Activated CD4-positive, alpha-beta T cell treated with anti-CD3 and anti-CD28 coated beads, Interleukin-2, amount 10 ng/mL, durations not matched to agents 24 days and 14 days (primary cell): ENCODE measurements around the gene PNPLA8. TPM values are rescaled to one million over a fixed set of nuclear protein-coding genes. Genes with fewer than 3 reads are reported as not detected.
A peak's percentile ranks its signal among the peaks of the same experiment; 100 is the strongest.
"Not testable (repeated sequence)": the region's sequence is repeated elsewhere in the genome, so short reads cannot be mapped to it uniquely, and the experiment has no call there.

Experiments used
- DNase-seq: peaks from one replicate; pipeline ENCODE4 v3.0.0; 2022
- H3K27ac Mint-ChIP-seq: one replicate; pipeline ENCODE4 v1.8.0; 2022; ENCODE audit warnings: mild to moderate bottlenecking, mixed read lengths
- H3K27me3 Mint-ChIP-seq: one replicate; pipeline ENCODE4 v1.8.0; 2022; ENCODE audit warnings: mixed read lengths
- H3K36me3 Mint-ChIP-seq: one replicate; pipeline ENCODE4 v1.8.0; 2022; ENCODE audit warnings: low read depth, mild to moderate bottlenecking, mixed read lengths
- H3K4me1 Mint-ChIP-seq: one replicate; pipeline ENCODE4 v1.8.0; 2021; ENCODE audit warnings: mixed read lengths
- H3K4me3 Mint-ChIP-seq: one replicate; pipeline ENCODE4 v1.8.0; 2022; ENCODE audit warnings: mild to moderate bottlenecking, moderate library complexity, mixed read lengths
- H3K9me3 Mint-ChIP-seq: one replicate; pipeline ENCODE4 v1.8.0; 2021; ENCODE audit warnings: mixed read lengths
- intact Hi-C: fragments of 100-400 bp; cut with micrococcal nuclease; formaldehyde crosslinking; loops from one replicate; pipeline ENCODE4 v1.15.1; 2023
- total RNA-seq: library from RNA; stranded (reverse); gene quantifications from 2 replicates; pipeline ENCODE4 v1.2.3, GENCODE V29; 2022

Gene PNPLA8
- total RNA-seq, 1 donor from 2014 or later: 16.6 TPM

DNA sequence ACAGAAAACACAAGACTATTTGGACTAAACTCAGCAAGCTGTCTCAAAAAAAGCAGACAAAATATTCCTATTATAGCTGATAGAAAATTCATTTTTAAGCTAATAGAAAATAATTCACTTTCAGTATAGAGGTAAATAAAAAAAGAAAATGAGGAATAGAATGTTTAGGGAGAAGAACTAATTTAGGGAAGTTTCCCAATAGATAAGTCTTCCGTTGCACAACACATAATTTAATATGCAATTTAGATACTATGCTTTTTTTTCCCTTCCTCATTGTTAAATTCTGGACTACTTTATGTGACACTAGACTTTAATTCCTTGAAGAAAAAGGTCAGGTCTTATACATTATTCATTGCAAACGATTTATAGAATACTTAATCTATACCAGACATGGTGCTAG is 10.3 kb downstream of the PNPLA8 start:
- no peak for DNase-seq
- Mint-ChIP-seq H3K27me3 (no peaks in the 10 kb centered on the region), H3K9me3 (no peaks in the 10 kb centered on the region), H3K4me1 (peaks cover 7% of the 10 kb centered on the region), H3K4me3 (no peak overlapping the region), H3K36me3 (peaks cover 45% of the 10 kb centered on the region), H3K27ac (no peak overlapping the region)
- intact Hi-C loops: no loop called here

DNA sequence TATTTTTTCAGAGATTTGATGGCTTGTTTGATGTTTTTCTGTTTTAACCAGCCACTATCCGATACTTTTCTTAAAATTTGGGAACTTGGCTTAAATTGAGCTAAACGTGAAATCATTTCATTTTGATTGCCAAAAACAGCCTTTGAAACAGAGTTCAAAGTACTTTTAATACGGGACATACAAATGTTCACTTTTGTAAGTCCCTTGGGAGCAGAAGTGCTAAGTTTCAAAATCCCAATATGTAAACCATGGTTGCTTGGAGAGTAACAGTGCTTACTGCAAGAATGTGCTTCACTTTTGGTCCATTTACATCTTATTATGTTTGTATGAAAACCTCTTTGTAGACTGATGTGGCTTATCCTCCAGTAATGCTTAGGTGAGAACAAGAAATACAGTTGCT is 10.9 kb downstream of the PNPLA8 start:
- no peak overlapping the region for H3K27ac Mint-ChIP-seq
- no peak for DNase-seq
- H3K27me3 Mint-ChIP-seq: no peaks in the 10 kb centered on the region
- H3K4me1 Mint-ChIP-seq: peaks cover 4% of the 10 kb centered on the region
- H3K9me3 Mint-ChIP-seq: no peaks in the 10 kb centered on the region
- peaks cover 44% of the 10 kb centered on the region for H3K36me3 Mint-ChIP-seq
- intact Hi-C loops: no loop called here
- no peak overlapping the region for H3K4me3 Mint-ChIP-seq

- Mint-ChIP-seq H3K36me3 (peaks cover 20% of the 10 kb centered on the region), H3K4me1 (no peaks in the 10 kb centered on the region), H3K27me3 (no peaks in the 10 kb centered on the region), H3K27ac (no peak overlapping the region), H3K9me3 (no peaks in the 10 kb centered on the region), H3K4me3 (no peak overlapping the region)
- no peak for DNase-seq
- intact Hi-C loops: no loop called here
Observed at GRCh38 chr7:108511939-108512338, 14.0 kb downstream of the PNPLA8 start.

DNA sequence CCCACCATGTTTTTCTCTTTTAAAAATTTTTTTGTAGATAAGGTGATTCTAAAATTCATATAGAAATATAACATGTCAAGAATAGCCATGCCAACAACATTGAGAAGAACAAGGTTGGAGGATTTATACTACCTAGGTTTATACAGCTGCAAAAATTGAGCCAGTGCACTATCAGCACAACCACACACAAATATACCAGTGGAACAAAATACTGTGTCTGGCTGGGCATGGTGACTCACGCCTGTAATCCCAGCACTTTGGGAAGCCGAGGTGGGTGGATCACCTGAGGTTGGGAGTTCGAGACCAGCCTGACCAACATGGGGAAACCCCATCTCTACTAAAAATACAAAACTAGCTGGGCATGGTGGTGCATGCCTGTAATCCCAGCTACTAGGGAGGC is 21.4 kb downstream of the PNPLA8 start:
- H3K4me3 Mint-ChIP-seq, DNase-seq, H3K4me1 Mint-ChIP-seq, intact Hi-C loops, H3K9me3 Mint-ChIP-seq, H3K27ac Mint-ChIP-seq, H3K27me3 Mint-ChIP-seq: not testable (repeated sequence)
- H3K36me3 Mint-ChIP-seq: peaks cover 27% of the 10 kb centered on the region

DNA sequence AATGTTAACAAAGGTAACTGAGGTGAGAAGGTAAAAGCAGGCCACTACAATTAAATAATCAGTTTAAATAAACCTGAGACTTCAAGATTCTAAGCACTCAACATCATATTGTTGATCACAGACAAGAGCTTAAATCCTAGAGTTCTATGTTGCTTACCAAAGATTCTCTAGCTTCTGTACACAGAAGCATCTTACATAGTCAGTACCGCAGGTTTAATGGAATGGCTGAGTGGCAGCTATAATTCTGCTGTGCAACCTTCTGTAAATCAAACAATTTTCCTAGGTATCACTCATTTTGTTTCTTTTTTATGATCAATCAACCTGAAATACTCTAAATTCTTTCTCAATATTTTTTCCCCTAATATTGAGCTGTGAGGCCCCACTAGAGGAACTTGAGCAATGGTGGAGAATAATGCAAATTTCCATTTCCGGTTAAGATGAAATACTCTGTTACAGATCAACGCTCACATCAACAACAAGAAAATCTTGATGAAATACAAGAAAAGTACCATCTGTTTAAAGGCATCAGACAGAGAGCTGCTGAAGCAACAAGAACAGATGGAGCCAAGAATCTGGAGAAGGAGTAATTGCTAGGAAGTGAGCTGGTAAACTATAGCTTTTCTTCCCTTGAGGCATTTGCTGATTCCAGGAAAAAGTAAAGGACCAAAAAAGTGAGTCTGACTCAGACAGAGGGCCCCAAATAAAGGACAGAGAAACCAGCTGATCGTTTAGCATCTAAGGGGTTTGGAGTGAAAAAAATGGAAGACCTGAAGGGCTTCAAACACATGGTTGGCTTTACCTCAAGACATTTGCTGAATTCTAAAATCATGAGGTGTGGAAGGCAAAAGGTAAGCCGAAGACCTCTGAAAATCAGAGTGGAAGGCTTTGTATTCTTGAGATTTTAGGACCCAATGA is 22.6 kb downstream of the PNPLA8 start:
- Mint-ChIP-seq H3K4me1 (peaks cover 5% of the 10 kb centered on the region), H3K36me3 (peaks cover 30% of the 10 kb centered on the region), H3K4me3 (no peak overlapping the region), H3K27me3 (no peaks in the 10 kb centered on the region), H3K9me3 (no peaks in the 10 kb centered on the region), H3K27ac (no peak overlapping the region)
- intact Hi-C loops: no loop called here
- DNase-seq: no peak

DNA sequence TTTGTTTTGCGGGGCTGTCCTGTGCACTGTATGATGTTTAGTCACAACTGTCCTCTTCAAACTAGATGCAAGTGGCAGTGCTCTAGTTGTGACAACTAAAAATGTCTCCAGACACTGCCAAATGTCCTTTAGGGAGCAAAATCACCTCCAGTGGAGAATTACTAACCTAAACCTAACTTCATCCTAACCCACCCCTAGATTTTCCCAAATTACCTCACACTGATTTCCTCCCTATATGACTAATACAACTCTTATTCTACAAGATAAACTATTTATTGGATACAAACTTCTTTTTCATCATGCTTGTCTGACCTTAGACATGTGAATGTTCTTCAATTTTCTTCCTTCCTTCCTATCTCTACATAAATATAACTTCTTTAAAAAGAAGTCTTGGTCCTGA is 26.4 kb downstream of the PNPLA8 start:
- no peak overlapping the region for H3K4me3 Mint-ChIP-seq

GRCh38 chr7:108498481-108498880 is 27.5 kb downstream of the PNPLA8 start:
- H3K27me3 Mint-ChIP-seq: no peaks in the 10 kb centered on the region
- peaks cover 14% of the 10 kb centered on the region for H3K36me3 Mint-ChIP-seq
- H3K4me3 Mint-ChIP-seq: no peak overlapping the region
- H3K9me3 Mint-ChIP-seq: no peaks in the 10 kb centered on the region
- H3K27ac Mint-ChIP-seq: no peak overlapping the region
- intact Hi-C loops: loop anchor here (5.0 kb wide), 1 partner anchor 386 kb away; no protein-coding TSS in a partner anchor
- H3K4me1 Mint-ChIP-seq: peaks cover 1% of the 10 kb centered on the region
- DNase-seq: no peak

More for the DNA sequence above, 26.4 kb downstream of the PNPLA8 start:
- Mint-ChIP-seq H3K36me3 (peaks cover 17% of the 10 kb centered on the region), H3K9me3 (no peaks in the 10 kb centered on the region), H3K27ac (no peak overlapping the region), H3K4me1 (peaks cover 3% of the 10 kb centered on the region), H3K27me3 (no peaks in the 10 kb centered on the region)
- intact Hi-C loops: loop anchor here (5.0 kb wide), 1 partner anchor 387 kb away; no protein-coding TSS in a partner anchor
- no peak for DNase-seq

DNA sequence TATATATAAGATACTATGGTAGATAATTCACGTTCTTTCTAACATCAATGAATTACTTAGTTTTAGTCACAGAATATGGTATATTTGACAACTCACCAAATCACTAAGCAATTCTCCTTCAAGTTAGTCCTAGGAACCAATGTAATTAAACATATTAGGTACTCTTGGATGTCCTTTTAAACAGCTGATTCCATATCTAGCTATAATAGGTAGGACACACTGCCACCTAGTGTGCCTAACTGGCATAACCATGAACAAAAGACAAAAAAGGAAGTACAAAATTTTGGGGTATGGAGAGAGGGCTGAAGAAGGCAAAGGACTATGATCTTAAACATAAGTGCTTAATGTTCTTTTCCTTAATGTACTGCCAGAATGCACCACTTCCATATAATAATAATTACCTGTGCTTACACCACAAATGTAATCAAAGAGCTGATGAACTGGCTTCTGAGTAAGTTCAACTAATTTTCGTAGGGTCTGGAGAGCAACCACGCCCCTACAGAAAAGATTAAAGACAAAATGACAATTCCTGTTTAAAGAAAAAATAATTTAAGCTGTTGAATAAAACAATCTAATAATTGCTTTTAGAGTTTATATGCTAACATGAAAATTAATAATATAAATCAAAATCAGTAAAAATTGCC is 28.7 kb downstream of the PNPLA8 start:
- Mint-ChIP-seq H3K4me1 (no peaks in the 10 kb centered on the region), H3K4me3 (no peak overlapping the region), H3K36me3 (peaks cover 10% of the 10 kb centered on the region), H3K27me3 (no peaks in the 10 kb centered on the region), H3K27ac (no peak overlapping the region), H3K9me3 (no peaks in the 10 kb centered on the region)
- intact Hi-C loops: loop anchor here (1.0 to 5.0 kb wide), 3 partner anchors 45 to 385 kb away; no protein-coding TSS in a partner anchor
- DNase-seq: peak; percentile 84

DNA sequence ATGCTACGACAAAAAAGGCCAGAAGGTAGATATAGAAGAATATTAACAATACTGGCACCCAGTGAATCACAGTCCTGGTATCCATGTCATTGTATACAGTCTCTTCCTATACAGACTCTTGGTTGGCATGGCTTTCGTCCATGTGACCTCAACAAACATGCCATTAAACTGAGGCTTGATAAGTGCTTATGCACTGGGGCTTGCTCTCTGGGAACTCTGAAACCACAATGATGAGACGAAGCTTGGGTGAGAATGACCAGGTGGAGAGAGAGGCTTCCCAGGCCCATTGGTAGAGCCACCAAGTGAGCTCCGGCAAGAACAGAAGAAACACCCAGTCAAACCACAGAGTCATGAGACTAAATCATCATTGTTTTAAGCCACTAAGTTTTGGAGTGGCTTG is 33.2 kb downstream of the PNPLA8 start:
- Mint-ChIP-seq H3K4me3 (no peak overlapping the region), H3K9me3 (no peaks in the 10 kb centered on the region), H3K27me3 (no peaks in the 10 kb centered on the region), H3K36me3 (peaks cover 6% of the 10 kb centered on the region), H3K27ac (no peak overlapping the region), H3K4me1 (no peaks in the 10 kb centered on the region)
- no peak for DNase-seq
- intact Hi-C loops: no loop called here

DNA sequence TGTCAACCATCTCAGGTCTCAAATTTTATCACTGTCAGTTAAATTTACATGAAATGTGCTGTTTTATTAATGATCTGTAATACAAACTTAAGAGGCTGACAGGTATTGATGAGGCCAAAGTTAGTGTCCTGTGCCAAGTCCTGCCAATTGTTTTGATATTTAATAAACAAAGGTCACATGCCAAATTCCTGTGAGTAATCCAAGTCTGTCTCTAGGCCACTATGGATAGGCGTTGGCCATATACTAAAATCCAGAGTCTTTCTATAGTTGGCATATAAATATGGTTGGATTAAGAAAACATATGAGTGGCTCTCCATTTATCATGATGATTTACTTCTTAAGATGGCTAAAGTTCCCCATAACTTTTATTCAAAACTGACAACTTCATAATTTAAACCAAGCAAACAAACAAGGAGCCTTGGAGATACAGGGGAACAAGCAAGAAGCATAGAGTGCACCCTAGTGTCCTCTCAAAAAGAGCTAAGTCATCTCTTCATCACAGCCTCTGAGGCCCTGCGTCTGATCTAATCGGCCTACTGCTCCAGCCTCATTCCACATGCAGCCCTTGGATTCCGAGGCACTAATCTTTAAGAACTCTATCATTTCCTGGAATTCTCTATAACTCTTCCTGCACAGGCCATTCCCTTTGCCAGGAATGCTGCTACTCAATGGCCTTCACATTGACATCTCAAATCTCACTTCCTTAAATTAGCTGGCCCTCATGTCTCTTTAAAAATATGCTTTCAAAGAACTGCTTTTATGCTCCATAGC is 37.0 kb downstream of the PNPLA8 start:
- Mint-ChIP-seq H3K27me3 (no peaks in the 10 kb centered on the region), H3K27ac (no peak overlapping the region), H3K36me3 (peaks cover 7% of the 10 kb centered on the region), H3K4me1 (no peaks in the 10 kb centered on the region), H3K4me3 (no peak overlapping the region), H3K9me3 (no peaks in the 10 kb centered on the region)
- DNase-seq: no peak
- intact Hi-C loops: no loop called here

DNA sequence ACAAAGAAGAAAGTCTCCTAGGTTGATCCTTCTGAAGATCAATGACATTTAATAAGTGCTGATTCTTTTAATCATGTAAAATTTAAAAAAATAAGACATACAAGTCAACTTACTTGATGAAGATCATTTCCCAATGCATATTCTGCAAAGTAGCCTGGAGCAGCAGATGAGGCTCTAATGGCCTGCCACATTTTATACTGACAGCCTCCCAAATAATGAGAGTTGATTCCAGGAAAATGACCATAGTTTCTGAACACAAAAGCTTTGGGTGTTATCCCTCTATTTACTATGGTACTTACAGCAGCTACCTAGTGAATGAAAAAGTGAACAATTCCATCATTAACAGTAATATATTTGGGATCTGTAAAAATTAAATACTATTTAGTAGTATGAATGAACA is 38.3 kb downstream of the PNPLA8 start:
- Mint-ChIP-seq H3K36me3 (peaks cover 8% of the 10 kb centered on the region), H3K27me3 (no peaks in the 10 kb centered on the region), H3K4me3 (no peak overlapping the region), H3K4me1 (no peaks in the 10 kb centered on the region), H3K9me3 (no peaks in the 10 kb centered on the region), H3K27ac (no peak overlapping the region)
- no peak for DNase-seq
- intact Hi-C loops: no loop called here

DNA sequence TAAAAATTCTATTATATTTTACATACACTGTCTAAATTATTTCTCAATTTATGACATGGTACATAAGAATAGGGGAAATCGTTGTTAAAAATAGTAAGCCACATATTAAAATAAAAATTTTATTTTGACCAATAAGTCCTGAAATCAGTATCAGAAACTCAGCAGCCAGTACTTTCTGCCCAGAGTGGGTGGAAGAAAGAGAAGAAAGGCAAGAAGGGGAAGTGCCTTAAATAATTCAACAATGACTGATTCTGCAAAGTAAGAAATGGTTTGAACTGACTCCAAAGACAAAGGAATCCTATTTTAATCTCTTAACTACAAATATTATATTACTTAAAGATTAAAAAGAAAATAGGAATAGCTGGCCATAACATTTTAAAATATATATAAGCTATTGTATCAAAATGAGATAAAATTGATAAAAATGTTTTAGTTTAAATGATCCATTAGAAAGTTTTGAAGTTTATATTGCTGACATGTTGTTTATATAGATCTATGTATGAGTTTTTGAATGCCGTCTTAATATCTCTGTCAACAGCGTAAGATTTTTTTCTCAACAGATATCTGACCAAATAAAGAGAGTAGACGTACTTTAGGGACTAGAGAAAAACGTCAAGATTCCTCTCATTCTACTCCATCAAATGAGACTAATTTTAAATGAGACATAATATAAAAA is 39.5 kb downstream of the PNPLA8 start:
- peaks cover 8% of the 10 kb centered on the region for H3K36me3 Mint-ChIP-seq
- H3K27ac Mint-ChIP-seq: no peak overlapping the region
- no peaks in the 10 kb centered on the region for H3K4me1 Mint-ChIP-seq
- H3K9me3 Mint-ChIP-seq: no peaks in the 10 kb centered on the region
- no peaks in the 10 kb centered on the region for H3K27me3 Mint-ChIP-seq
- no peak for DNase-seq
- intact Hi-C loops: no loop called here
- no peak overlapping the region for H3K4me3 Mint-ChIP-seq

- H3K36me3 Mint-ChIP-seq: peaks cover 10% of the 10 kb centered on the region
- no peak for DNase-seq
- H3K9me3 Mint-ChIP-seq: no peaks in the 10 kb centered on the region
- no peaks in the 10 kb centered on the region for H3K4me1 Mint-ChIP-seq
- H3K27ac Mint-ChIP-seq: no peak overlapping the region
- H3K4me3 Mint-ChIP-seq: no peak overlapping the region
- intact Hi-C loops: no loop called here
- no peaks in the 10 kb centered on the region for H3K27me3 Mint-ChIP-seq
Observed at GRCh38 chr7:108484137-108484536, 41.8 kb downstream of the PNPLA8 start.
